ENCODE results near the gene CHST5. TPM values are rescaled to one million over a fixed set of nuclear protein-coding genes. Genes with fewer than 3 reads are reported as not detected.
"Not testable (repeated sequence)": the region's sequence is repeated elsewhere in the genome, so short reads cannot be mapped to it uniquely, and the experiment has no call there.

CHST5 gene
- total and polyA plus RNA-seq, 2 donors (not counting 3 experiments of a cell fraction or from before 2014, with no cell fraction given): 0.23 to 0.29 TPM

GRCh38 chr16:75516189-75516966, 19.5 kb downstream of the CHST5 start:
- POLR2A ChIA-PET: interaction anchor here (1.0 to 1.9 kb wide), 5 partner anchors 16 to 131 kb away, joined by 3 to 13 read pairs (median 3); partner anchors contain the start of genes CHST6, KARS1 and TERF2IP

GRCh38 chr16:75514296-75514695, 21.6 kb downstream of the CHST5 start:
- H3K4me1 ChIP-seq (ENCODE audit: control insufficient read depth, extremely low read depth, insufficient read depth, low read length): peaks cover 5% of the 10 kb centered on the region
- FAIRE-seq (peak; percentile 42), DNase-seq (ENCODE audit: low read depth, low spot score) (no peak)
- H4K20me1 ChIP-seq (replicated peaks; ENCODE audit: control insufficient read depth, extremely low read depth, insufficient read depth, low read length): no peaks in the 10 kb centered on the region
- ChIA-PET CTCF (no interaction called here), POLR2A (interaction anchor here (0.6 kb wide), 1 partner anchor 81 kb away, joined by 3 read pairs; the partner anchor contains the start of gene CFDP1)
- H3K27ac ChIP-seq (ENCODE audit: insufficient read depth, low read depth, low read length): no peak overlapping the region
- no TSS peak for BruUV-seq (replicated peaks)
- intact Hi-C loops (cut with micrococcal nuclease): no loop called here
- H3K9ac ChIP-seq (replicated peaks; ENCODE audit: extremely low read depth, insufficient read depth, low read length): no peak overlapping the region
- H2AFZ ChIP-seq (ENCODE audit: low read depth, low read length): no peak overlapping the region
- no peaks in the 10 kb centered on the region for H3K9me1 ChIP-seq (replicated peaks; ENCODE audit: control insufficient read depth, extremely low read depth, insufficient read depth, low read length)
- TF ChIP-seq POLR2A (IDR thresholded peaks at IDR 0.05; ENCODE audit: low read depth, low read length) (no peak), POLR2AphosphoS5 (IDR thresholded peaks at IDR 0.05; ENCODE audit: insufficient read depth, low read depth, low read length) (no peak), MYC (IDR thresholded peaks at IDR 0.05; ENCODE audit: low read depth, low read length) (no peak), EZH2 (IDR thresholded peaks at IDR 0.05; ENCODE audit: borderline replicate concordance, low read depth, low read length, severe bottlenecking) (no peak), CTCF (IDR thresholded peaks at IDR 0.05; ENCODE audit: extremely low read depth in 1 of 2, insufficient read depth in 1 of 2, low read depth in 1 of 2, low read length in 2 of 2) (no peak)
- no peaks in the 10 kb centered on the region for H3K27me3 ChIP-seq (ENCODE audit: control insufficient read depth in 2 of 2, insufficient read depth in 2 of 2, low read length in 2 of 2)
- no peak overlapping the region for H3K4me3 ChIP-seq (replicated peaks in 1 of 3; ENCODE audit: insufficient read depth in 1 of 3, low read depth in 1 of 3, low read length in 3 of 3)
- no peaks in the 10 kb centered on the region for H3K9me3 ChIP-seq (replicated peaks; ENCODE audit: control insufficient read depth, insufficient read depth, low read length)
- no peaks in the 10 kb centered on the region for H3K36me3 ChIP-seq (ENCODE audit: control insufficient read depth in 2 of 2, extremely low read depth in 1 of 2, insufficient read depth in 2 of 2, low read length in 2 of 2)
- dilution Hi-C loops (cut with MboI; ENCODE audit: extremely low pct_ligation_motif_present, low sequenced_read_pairs): no loop called here
- H3K4me2 ChIP-seq (ENCODE audit: insufficient read depth, low read length): no peak overlapping the region
- no peaks in the 10 kb centered on the region for H3K79me2 ChIP-seq (ENCODE audit: control insufficient read depth, insufficient read depth, low read length)

More at GRCh38 chr16:75516189-75516966, 19.5 kb downstream of the CHST5 start:
- H3K27me3 ChIP-seq (ENCODE audit: control insufficient read depth in 2 of 2, insufficient read depth in 2 of 2, low read length in 2 of 2); dilution Hi-C loops (cut with MboI; ENCODE audit: extremely low pct_ligation_motif_present, low sequenced_read_pairs); H3K9me3 ChIP-seq (replicated peaks; ENCODE audit: control insufficient read depth, insufficient read depth, low read length); H3K9me1 ChIP-seq (replicated peaks; ENCODE audit: control insufficient read depth, extremely low read depth, insufficient read depth, low read length); H4K20me1 ChIP-seq (replicated peaks; ENCODE audit: control insufficient read depth, extremely low read depth, insufficient read depth, low read length); H3K36me3 ChIP-seq (ENCODE audit: control insufficient read depth in 2 of 2, extremely low read depth in 1 of 2, insufficient read depth in 2 of 2, low read length in 2 of 2); DNase-seq (ENCODE audit: low read depth, low spot score); H3K79me2 ChIP-seq (ENCODE audit: control insufficient read depth, insufficient read depth, low read length); H3K4me1 ChIP-seq (ENCODE audit: control insufficient read depth, extremely low read depth, insufficient read depth, low read length): not testable (repeated sequence)
- Histone ChIP-seq H2AFZ (ENCODE audit: low read depth, low read length) (peak overlapping the region; percentile 97), H3K27ac (ENCODE audit: insufficient read depth, low read depth, low read length) (peak overlapping the region; percentile 15), H3K4me3 (replicated peaks in 1 of 3; ENCODE audit: insufficient read depth in 1 of 3, low read depth in 1 of 3, low read length in 3 of 3) (peak overlapping the region; percentile 67 to 88 (median 81)), H3K9ac (replicated peaks; ENCODE audit: extremely low read depth, insufficient read depth, low read length) (peak overlapping the region; percentile 85), H3K4me2 (ENCODE audit: insufficient read depth, low read length) (peak overlapping the region; percentile 60)
- CTCF ChIA-PET: interaction anchor here (0.5 to 3.1 kb wide), 32 partner anchors 9 to 1655 kb away, joined by 3 to 40 read pairs (median 7); partner anchors contain the start of genes ADAT1, CFDP1, CHST5 and CHST6
- BruUV-seq (replicated peaks): TSS peak; percentile 55
- FAIRE-seq: peak; percentile 77
- intact Hi-C loops (cut with micrococcal nuclease): loop anchor here (2.0 kb wide), 2 partner anchors 44 to 52 kb away; partner anchors contain the start of gene TMEM170A
